Caco-2 (cell line): ENCODE results near the gene KIAA1671. TPM values are rescaled to one million over a fixed set of nuclear protein-coding genes. Genes with fewer than 3 reads are reported as not detected.

ENCODE experiments used
- BruUV-seq: library from RNA; stranded (reverse); fragments of 400-500 nt; replicated peaks from 2 replicates; lab custom pipeline; 2021; lab: Mats Ljungman, UMichigan
- CTCF ChIA-PET: fragments of 300-600 bp; sonication (Branson Sonifier 250); formaldehyde crosslinking; loops from one replicate; lab custom pipeline; 2022; ENCODE audit warnings: antibody characterized with exemption; lab: Charles Lee
- POLR2A ChIA-PET: fragments of 300-600 bp; sonication (Branson Sonifier 250); formaldehyde crosslinking; loops from one replicate; lab custom pipeline; 2022; ENCODE audit warnings: antibody characterized with exemption; lab: Charles Lee
- DNase-seq, 2 experiments: peaks; one replicate each; pipeline versions ENCODE4 v3.0.0 to v3.0.0-alpha.2; 2020 to 2022
- H3K27me3 ChIP-seq: replicated peaks from 2 replicates; pipeline ENCODE4 v1.6.0; 2011; ENCODE audit warnings: low read length; ENCODE audit not compliant: control insufficient read depth, insufficient read depth
- H3K36me3 ChIP-seq: 2 replicates; pipeline ENCODE4 v1.5.1; 2011; ENCODE audit warnings: low read length; ENCODE audit not compliant: control insufficient read depth, insufficient read depth
- H3K4me1 ChIP-seq: fragments of 250-450 bp; sonication (Bioruptor Pico); 2 replicates; pipeline ENCODE4 v1.5.1; 2020; ENCODE audit warnings: mild to moderate bottlenecking
- H3K4me3 ChIP-seq: 2 replicates; pipeline ENCODE4 v1.5.1; 2011; ENCODE audit warnings: low read depth, mild to moderate bottlenecking, control low read depth, low read length
- H3K9me3 ChIP-seq: fragments of 250-450 bp; sonication (Bioruptor Pico); 2 replicates; pipeline ENCODE4 v1.5.1; 2020; ENCODE audit warnings: mild to moderate bottlenecking, moderate library complexity
- H3K27ac Mint-ChIP-seq: one replicate; pipeline ENCODE4 v1.8.0; 2022; ENCODE audit warnings: mixed read lengths; ENCODE audit not compliant: unreplicated experiment
- H3K27me3 Mint-ChIP-seq: one replicate; pipeline ENCODE4 v1.8.0; 2022; ENCODE audit warnings: mixed read lengths; ENCODE audit not compliant: insufficient read depth, unreplicated experiment
- H3K36me3 Mint-ChIP-seq: one replicate; pipeline ENCODE4 v1.8.0; 2022; ENCODE audit warnings: mild to moderate bottlenecking, mixed read lengths; ENCODE audit not compliant: insufficient read depth, unreplicated experiment
- H3K4me1 Mint-ChIP-seq: one replicate; pipeline ENCODE4 v1.8.0; 2022; ENCODE audit warnings: low read depth, mixed read lengths; ENCODE audit not compliant: unreplicated experiment
- H3K4me3 Mint-ChIP-seq: one replicate; pipeline ENCODE4 v1.8.0; 2022; ENCODE audit warnings: mild to moderate bottlenecking, moderate library complexity, mixed read lengths; ENCODE audit not compliant: unreplicated experiment
- H3K9me3 Mint-ChIP-seq: one replicate; pipeline ENCODE4 v1.8.0; 2022; ENCODE audit warnings: mixed read lengths; ENCODE audit not compliant: unreplicated experiment
- intact Hi-C: fragments of 100-400 bp; cut with micrococcal nuclease; formaldehyde crosslinking; loops from one replicate; pipeline ENCODE4 v1.10.0; 2022; ENCODE audit not compliant: unreplicated experiment
- total RNA-seq: library from RNA; stranded (reverse); gene quantifications from 2 replicates; pipeline ENCODE4 v1.2.3, GENCODE V29; 2022
- TF ChIP-seq, protein P1 (sequence below), 2 experiments: fragments of 200-600 bp in 1 of 2; IDR thresholded peaks; 1 replicate in 1 of 2; 2 replicates in 1 of 2; pipeline versions ENCODE4 v1.5.1 to v1.8.0; 2011 to 2022; ENCODE audit warnings: antibody characterized with exemption in 1 of 2, control low read depth in 1 of 2, inconsistent platforms in 1 of 2, low read depth in 1 of 2, low read length in 1 of 2, mild to moderate bottlenecking in 1 of 2, moderate library complexity in 1 of 2; ENCODE audit not compliant: insufficient read depth in 1 of 2, severe bottlenecking in 1 of 2, unreplicated experiment in 1 of 2

The KIAA1671 gene
- total RNA-seq, 1 experiment from 2014 or later = 28.6 TPM

DNA sequence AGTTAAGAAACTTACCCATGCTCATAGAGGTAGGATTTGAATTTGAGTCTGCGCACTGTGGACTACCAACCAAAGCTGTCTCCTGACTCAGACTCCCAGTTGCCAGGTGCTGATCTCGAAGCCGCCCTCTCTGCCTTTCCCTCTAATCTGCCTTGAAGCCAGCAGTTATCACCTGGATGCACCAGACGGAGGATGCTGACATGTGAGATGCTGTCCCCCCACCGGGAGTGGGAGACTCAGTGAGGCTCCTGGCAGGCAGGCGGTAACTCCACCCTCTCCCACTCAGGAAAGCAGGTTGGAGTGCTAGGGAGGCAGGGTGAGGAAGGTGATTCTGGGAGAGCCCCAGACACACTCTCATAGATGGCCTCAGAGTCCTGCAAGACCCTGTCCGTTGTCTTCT lies 40.4 kb downstream of the KIAA1671 start:
- no TSS peak for BruUV-seq
- peaks cover 11% of the 10 kb centered on the region for H3K36me3 Mint-ChIP-seq
- DNase-seq = no peak
- ChIA-PET POLR2A (no interaction called here), CTCF (no interaction called here)
- TF ChIP-seq, protein P1, sequence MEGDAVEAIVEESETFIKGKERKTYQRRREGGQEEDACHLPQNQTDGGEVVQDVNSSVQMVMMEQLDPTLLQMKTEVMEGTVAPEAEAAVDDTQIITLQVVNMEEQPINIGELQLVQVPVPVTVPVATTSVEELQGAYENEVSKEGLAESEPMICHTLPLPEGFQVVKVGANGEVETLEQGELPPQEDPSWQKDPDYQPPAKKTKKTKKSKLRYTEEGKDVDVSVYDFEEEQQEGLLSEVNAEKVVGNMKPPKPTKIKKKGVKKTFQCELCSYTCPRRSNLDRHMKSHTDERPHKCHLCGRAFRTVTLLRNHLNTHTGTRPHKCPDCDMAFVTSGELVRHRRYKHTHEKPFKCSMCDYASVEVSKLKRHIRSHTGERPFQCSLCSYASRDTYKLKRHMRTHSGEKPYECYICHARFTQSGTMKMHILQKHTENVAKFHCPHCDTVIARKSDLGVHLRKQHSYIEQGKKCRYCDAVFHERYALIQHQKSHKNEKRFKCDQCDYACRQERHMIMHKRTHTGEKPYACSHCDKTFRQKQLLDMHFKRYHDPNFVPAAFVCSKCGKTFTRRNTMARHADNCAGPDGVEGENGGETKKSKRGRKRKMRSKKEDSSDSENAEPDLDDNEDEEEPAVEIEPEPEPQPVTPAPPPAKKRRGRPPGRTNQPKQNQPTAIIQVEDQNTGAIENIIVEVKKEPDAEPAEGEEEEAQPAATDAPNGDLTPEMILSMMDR (IDR thresholded peaks at IDR 0.05; ENCODE audit: insufficient read depth in 1 of 2, low read depth in 1 of 2, low read length in 1 of 2, severe bottlenecking in 1 of 2, unreplicated experiment in 1 of 2) = no peak
- H3K36me3 ChIP-seq = no peaks in the 10 kb centered on the region
- no peaks in the 10 kb centered on the region for H3K27me3 ChIP-seq
- H3K27me3 Mint-ChIP-seq = no peaks in the 10 kb centered on the region
- H3K4me3 ChIP-seq = no peak overlapping the region
- H3K27ac Mint-ChIP-seq = no peak overlapping the region
- H3K4me1 Mint-ChIP-seq = peaks cover 17% of the 10 kb centered on the region
- no peak overlapping the region for H3K4me3 Mint-ChIP-seq
- no peaks in the 10 kb centered on the region for H3K9me3 Mint-ChIP-seq
- no peaks in the 10 kb centered on the region; the same call in none of the 2 replicates for H3K4me1 ChIP-seq
- intact Hi-C loops = no loop called here
- H3K9me3 ChIP-seq = no peaks in the 10 kb centered on the region

DNA sequence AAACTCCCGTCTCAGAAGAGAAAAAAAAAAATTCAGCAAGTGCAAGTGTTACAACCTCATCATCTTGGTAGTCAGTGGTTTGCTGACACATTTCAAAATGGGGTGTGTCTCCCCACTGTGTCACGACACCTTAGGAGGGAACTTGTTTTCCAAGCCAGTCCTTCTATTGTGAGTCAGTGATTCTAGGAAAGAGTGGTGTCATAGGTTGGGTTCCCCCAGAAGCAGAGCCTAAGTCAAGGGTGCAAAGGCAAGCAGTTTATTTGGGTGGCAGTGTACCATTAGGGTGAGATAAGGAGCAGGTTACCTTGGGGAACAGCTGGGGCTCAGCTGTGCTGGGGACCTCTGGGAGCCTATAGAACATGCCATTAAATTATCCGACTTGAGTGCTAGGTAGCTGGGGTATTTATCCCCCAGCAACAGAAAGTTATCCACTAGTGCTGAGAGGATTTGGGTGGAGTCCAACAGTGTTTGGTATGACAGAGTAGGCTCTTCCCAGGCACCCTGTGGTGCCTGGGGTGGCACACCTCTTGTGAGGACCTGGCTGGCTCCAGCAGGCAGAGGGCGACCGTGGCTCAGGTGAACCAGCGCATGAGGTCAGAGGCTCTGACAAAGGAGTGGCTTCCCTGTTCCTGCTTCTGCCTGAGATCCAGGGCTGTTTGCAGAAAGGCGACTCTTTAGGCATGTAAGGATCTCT lies 41.7 kb downstream of the KIAA1671 start:
- H3K27me3 Mint-ChIP-seq = no peaks in the 10 kb centered on the region
- ChIA-PET POLR2A (no interaction called here), CTCF (interaction anchor here (0.5 kb wide), 1 partner anchor 35 kb away, joined by 5 read pairs; no protein-coding TSS in a partner anchor)
- no peaks in the 10 kb centered on the region for H3K27me3 ChIP-seq
- H3K4me3 ChIP-seq = no peak overlapping the region
- intact Hi-C loops = no loop called here
- TF ChIP-seq, protein P1 (IDR thresholded peaks at IDR 0.05; ENCODE audit: insufficient read depth in 1 of 2, low read depth in 1 of 2, low read length in 1 of 2, severe bottlenecking in 1 of 2, unreplicated experiment in 1 of 2) = no peak
- BruUV-seq = no TSS peak
- H3K27ac Mint-ChIP-seq = no peak overlapping the region
- H3K4me1 Mint-ChIP-seq = peaks cover 17% of the 10 kb centered on the region
- H3K9me3 Mint-ChIP-seq = no peaks in the 10 kb centered on the region
- H3K4me1 ChIP-seq = no peaks in the 10 kb centered on the region; the same call in none of the 2 replicates
- no peaks in the 10 kb centered on the region for H3K36me3 ChIP-seq
- peaks cover 8% of the 10 kb centered on the region for H3K36me3 Mint-ChIP-seq
- no peak overlapping the region for H3K4me3 Mint-ChIP-seq
- DNase-seq = no peak
- no peaks in the 10 kb centered on the region for H3K9me3 ChIP-seq

DNA sequence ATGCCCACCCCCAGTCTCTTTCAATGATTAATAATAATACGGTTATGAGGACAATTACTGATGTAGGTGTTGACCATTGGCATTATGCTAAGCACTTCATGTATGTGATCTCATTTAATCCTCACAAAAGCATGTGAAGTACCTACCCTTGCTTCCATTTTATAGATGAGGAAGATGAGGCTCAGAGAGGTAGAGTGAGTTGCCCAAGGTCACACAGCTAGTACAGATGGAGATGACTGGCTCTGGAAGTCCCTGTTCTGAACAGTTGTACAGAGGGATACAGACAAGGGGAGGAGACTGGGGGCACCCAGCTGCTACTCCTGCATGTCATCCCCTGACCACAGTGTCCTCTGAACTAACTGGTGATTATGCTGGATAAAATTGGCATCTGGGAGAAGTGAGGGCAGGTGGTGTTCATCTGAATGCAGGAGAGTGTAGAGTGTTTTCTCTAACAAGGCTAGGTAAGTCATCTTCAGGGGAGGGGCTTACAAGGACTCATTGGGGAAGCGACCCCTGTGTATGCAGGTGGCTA lies 43.2 kb downstream of the KIAA1671 start:
- no peaks in the 10 kb centered on the region; the same call in none of the 2 replicates for H3K4me1 ChIP-seq
- no peak overlapping the region for H3K4me3 ChIP-seq
- H3K36me3 ChIP-seq = no peaks in the 10 kb centered on the region
- H3K36me3 Mint-ChIP-seq = peaks cover 5% of the 10 kb centered on the region
- H3K4me1 Mint-ChIP-seq = peaks cover 17% of the 10 kb centered on the region
- no peaks in the 10 kb centered on the region for H3K27me3 Mint-ChIP-seq
- ChIA-PET CTCF (no interaction called here), POLR2A (no interaction called here)
- H3K9me3 Mint-ChIP-seq = no peaks in the 10 kb centered on the region
- intact Hi-C loops = no loop called here
- no peaks in the 10 kb centered on the region for H3K27me3 ChIP-seq
- no peak overlapping the region for H3K27ac Mint-ChIP-seq
- no peak overlapping the region for H3K4me3 Mint-ChIP-seq
- BruUV-seq = no TSS peak
- no peak for DNase-seq
- TF ChIP-seq, protein P1 (IDR thresholded peaks at IDR 0.05; ENCODE audit: insufficient read depth in 1 of 2, low read depth in 1 of 2, low read length in 1 of 2, severe bottlenecking in 1 of 2, unreplicated experiment in 1 of 2) = no peak
- H3K9me3 ChIP-seq = no peaks in the 10 kb centered on the region
